Fibroblast of gingiva (primary cell): Measurements from ENCODE around the gene EFNA3.
A peak's percentile ranks its signal among the peaks of the same experiment; 100 is the strongest.

Source experiments
- DNase-seq: peaks from one replicate; pipeline ENCODE4 v3.0.0-alpha.2; 2011; ENCODE audit warnings: low read depth

Gene EFNA3

DNA sequence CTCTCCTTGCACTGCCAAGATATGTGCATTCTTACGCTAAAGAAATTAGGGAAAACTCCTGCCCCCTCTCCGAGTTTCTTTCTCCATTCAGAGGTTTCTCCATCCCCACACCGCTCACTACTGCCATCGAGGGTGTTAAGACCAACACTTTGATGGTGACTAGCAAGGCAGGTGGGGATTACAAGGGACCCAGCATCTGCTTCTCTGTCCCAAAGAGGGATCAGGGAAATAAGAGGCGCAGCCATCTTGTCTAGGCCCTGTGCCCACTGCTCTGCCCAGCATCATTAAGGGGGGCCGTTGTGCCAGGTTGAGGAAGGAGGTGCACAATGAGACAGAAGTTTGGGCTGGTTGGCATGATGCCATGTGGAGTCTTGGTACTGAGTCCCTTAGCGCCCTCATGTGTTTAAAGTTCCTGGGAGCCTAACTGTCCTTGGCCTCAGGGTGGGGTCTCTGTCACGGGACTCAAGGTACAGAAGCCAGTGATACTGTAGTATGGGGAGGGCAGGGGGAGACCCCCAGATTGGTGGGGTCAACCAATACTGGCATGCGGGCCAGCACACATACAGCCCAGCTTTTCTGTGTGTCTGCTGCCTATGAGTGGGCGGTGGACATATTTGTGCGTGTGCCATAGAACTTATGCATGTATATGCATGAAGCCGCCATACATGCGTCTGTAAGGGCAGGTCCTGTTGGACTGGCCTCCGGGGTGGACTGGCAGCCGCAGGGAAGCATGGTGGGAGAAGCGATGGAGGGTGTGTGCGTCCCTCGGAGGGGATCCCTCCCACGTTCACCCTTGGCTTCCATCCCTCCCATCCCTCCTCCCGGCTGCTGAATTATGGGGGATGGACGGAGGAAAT is 5.5 kb downstream of the EFNA3 start:
- peak; percentile 24 for DNase-seq

DNA sequence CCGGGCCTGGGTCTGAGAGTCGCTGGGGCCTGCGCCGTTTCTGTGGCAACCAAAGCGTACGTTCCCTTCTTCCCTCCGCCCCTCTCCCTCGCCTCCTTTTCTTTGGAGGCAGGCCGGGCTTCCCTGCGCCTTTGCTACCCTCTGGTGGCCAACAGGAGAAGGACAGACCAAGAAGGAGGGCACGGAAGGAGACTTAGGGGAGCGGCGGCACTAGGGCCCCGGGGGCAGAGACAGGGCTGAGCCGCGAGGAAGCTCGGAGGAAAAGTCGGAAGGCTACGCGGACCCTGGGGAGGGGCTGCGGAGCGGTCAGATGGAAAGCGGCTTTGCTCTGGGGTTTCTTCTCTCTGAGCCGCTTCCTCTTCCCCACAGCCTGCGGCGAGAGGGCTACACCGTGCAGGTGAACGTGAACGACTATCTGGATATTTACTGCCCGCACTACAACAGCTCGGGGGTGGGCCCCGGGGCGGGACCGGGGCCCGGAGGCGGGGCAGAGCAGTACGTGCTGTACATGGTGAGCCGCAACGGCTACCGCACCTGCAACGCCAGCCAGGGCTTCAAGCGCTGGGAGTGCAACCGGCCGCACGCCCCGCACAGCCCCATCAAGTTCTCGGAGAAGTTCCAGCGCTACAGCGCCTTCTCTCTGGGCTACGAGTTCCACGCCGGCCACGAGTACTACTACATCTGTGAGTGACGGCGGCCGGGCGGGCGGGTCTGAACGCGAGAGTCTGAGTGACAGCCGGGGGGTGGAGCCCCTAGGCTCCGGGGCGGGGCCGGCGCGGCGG is 6.3 kb downstream of the EFNA3 start:
- peak; percentile 88 for DNase-seq

DNA sequence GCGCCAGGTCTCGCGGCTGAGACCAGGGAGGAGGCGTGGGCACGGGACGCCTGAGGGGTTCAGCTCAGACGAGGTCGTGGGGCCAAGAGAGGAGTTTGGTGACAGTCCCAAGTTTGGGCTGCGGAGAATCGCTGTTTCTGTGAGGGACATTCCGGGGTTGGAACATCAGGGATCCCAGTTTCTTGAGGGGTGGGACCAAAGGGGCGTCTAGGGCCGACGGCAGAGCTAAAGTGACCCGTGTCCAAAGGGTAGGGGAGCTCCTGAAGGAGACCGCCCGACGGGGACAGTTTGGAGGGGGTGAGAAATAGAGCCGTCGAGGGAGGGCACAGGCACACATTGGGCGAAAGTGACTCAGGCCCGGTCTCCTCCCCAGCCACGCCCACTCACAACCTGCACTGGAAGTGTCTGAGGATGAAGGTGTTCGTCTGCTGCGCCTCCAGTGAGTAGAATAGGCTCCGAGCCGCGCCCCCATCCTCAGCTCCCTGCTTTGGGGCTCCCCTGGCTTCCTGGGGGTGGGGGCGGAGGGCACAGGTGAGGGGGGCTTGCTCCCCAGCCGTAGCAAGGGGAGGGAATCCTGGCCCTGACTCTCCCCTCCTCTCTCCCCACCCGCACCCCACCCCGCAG is 7.0 kb downstream of the EFNA3 start:
- DNase-seq = no peak

DNA sequence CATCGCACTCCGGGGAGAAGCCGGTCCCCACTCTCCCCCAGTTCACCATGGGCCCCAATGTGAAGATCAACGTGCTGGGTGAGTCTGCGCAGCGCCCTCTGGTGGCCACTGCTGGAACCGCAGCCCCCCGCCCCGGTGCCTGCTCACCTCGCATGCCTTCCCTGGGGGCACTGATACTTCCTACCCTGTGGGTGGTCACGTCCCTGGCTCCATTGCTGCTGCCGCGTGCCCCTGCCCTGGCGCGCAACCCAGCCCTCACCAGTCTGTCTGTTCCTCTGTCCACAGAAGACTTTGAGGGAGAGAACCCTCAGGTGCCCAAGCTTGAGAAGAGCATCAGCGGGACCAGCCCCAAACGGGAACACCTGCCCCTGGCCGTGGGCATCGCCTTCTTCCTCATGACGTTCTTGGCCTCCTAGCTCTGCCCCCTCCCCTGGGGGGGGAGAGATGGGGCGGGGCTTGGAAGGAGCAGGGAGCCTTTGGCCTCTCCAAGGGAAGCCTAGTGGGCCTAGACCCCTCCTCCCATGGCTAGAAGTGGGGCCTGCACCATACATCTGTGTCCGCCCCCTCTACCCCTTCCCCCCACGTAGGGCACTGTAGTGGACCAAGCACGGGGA is 7.6 kb downstream of the EFNA3 start:
- DNase-seq = no peak

DNA sequence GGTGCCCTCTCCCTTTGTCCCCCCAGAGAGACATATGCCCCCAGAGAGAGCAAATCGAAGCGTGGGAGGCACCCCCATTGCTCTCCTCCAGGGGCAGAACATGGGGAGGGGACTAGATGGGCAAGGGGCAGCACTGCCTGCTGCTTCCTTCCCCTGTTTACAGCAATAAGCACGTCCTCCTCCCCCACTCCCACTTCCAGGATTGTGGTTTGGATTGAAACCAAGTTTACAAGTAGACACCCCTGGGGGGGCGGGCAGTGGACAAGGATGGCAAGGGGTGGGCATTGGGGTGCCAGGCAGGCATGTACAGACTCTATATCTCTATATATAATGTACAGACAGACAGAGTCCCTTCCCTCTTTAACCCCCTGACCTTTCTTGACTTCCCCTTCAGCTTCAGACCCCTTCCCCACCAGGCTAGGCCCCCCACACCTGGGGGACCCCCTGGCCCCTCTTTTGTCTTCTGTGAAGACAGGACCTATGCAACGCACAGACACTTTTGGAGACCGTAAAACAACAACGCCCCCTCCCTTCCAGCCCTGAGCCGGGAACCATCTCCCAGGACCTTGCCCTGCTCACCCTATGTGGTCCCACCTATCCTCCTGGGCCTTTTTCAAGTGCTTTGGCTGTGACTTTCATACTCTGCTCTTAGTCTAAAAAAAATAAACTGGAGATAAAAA is 8.4 kb downstream of the EFNA3 start:
- DNase-seq = no peak

DNA sequence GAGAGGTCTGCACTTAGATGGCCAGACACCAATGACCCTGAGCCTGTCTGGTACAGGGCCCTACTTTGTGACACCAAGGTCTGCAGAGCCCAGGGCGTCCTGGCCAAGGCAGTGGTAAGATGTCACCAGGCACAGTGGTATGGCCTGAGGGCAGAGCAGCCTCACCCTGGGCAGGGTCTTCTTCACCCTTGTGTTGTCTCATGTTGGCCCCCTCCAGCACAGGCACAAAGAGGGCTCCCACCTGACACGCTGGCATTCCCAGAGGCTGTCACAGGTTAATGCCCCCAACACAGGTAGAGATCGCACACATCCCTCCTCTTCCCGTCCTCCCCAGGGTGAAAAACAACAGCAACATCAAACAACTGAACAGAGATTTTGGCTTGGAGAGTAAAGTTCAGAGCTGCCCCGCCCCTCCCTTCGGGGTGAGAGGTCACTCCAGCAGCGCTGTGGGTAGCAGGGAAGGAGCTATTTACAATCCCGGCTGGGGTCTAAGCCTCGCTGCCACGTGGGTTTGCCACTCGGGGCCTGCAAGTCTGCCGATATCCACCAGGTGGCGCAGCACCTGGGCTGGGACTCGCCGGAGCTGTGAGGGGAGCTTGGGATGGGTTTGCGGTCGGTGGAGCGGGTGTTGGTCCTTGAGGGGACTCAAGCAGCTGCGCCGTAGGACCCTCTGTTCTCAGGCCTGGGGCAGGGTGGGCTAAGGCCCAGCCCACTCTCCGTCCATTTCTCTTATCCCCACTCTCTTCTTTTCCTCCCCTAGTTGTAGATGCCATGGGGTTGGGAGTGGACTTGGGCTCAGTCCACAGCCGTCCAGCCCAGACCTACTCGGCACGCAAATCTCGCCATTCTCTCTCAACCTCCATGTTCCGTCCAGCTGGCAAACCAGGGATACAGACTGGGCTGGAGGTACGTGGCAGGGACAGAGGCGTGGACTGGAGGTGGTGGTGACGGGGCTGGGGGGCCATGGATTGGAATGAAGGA is 12.7 kb downstream of the EFNA3 start:
- peak; percentile 35 for DNase-seq

DNA sequence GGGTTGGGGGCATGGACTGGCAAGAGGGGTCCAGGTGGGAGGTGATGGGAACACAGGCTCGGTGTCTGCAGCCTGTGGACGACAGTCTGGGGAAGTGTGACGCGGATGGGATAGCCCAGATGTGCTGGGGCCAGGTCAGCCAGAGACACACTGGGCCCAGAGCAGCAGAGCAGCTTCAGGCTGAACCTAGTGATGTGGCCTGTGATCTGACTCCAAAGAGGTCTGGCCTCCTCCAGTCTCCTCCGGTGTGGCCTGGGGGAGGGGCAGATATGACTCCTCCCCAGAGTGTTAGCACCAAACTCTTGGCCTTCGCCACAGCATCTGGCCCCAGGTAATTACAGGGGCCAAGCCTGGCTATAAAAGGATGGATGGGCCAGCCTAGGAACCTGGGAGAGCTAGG is 13.5 kb downstream of the EFNA3 start:
- no peak for DNase-seq

DNA sequence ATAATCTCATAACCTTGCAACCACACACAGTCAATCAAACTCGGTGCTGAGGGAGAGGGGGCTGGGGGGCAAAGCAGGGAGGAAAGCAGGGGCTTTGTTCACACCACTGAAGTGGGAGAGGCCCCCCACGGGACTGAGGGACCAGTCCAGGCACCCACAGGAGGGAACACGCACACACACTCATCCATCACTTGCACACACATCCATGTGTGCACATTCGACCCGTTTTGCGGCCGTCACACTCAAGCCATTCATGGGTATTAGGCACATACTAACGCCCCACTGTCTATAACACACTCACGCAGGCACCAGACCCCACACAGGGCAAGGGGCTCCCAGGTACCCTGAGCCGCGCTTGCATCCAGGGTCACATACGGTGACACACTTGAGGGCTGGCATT is 14.0 kb downstream of the EFNA3 start:
- DNase-seq = no peak

DNA sequence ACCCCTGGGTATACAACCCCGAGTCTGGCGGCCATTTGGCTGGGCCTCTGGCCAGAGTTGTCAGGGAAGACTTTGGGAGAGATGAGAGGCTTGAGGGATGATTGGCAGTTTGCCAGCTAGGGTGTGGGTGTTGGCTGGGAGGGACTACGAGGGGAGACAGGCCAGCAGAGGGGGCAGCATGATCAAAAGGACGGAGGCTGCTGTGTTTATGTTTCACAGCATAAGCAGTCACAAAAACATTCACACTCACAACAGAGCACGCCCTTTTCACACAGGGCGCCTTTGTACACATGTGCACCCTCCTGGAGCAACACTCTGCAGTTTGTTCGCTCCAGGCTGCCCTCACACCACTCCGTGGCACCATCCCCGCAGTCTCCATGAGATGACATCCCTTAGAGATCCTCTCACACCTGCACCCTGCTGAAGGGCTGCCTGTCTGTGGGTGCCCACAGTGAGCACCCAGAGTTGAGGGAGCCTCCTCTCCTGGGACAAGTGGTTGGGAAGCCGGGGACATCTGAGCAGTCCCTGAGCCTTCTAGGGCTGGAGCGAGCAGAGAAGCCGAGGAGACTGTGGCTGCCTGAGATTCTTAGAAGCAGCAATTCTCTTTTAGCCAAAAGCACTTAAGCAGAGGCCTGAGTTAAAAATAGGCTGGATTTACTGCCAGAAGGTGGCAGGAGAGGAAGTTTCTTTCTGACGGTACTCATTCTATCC is 15.4 kb downstream of the EFNA3 start:
- DNase-seq = no peak

DNA sequence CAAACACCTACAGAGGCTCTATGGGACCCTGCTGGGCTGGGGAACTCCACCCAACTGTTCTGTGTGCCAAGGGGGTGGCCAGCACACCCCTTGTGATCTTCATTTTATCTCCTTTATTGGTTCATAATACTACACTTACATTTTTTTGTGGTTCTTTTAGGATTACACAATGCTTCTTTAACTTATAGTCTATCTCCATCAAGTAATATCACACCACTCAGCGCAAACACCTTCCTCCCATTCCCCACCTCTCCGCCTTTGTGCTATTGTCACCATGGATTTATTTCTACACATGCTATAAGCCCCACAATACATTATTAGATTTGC is 15.9 kb downstream of the EFNA3 start:
- no peak for DNase-seq

DNA sequence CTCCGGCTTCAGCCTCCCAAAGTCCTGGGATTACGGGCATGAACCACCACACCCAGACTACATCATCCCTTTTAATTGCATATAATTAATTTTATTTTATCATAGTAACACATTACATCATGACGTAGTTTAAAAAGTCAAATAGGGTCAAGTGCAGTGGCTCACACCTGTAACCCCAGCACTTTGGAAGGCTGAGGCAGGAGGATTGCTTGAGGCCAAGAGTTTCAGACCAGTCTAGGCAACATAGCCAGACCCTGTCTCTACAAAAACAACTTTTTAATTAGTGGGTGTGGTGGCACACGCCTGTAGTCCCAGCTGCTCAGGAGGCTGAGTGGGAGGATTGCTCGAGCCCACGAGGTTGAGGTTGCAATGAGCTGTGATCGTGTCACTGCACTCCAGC is 20.7 kb downstream of the EFNA3 start:
- no peak for DNase-seq

DNA sequence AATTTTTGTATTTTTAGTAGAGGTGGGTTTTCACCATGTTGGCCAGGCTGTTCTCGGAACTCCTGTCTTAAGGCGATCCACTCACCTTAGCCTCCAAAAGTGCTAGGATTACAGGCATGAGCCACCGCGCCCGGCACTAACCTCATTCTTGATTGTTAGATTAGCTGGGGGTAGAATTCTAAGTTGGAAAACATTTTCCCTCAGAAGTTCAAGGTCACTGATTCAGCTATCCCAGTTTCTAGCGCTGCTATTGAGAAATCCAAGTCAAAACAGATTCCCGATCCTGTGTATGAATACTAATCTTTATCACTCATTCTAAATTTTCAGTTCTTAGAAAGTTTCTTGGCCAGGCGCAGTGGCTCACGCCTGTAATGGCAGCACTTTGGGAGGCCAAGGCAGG is 24.7 kb downstream of the EFNA3 start:
- DNase-seq = no peak

DNA sequence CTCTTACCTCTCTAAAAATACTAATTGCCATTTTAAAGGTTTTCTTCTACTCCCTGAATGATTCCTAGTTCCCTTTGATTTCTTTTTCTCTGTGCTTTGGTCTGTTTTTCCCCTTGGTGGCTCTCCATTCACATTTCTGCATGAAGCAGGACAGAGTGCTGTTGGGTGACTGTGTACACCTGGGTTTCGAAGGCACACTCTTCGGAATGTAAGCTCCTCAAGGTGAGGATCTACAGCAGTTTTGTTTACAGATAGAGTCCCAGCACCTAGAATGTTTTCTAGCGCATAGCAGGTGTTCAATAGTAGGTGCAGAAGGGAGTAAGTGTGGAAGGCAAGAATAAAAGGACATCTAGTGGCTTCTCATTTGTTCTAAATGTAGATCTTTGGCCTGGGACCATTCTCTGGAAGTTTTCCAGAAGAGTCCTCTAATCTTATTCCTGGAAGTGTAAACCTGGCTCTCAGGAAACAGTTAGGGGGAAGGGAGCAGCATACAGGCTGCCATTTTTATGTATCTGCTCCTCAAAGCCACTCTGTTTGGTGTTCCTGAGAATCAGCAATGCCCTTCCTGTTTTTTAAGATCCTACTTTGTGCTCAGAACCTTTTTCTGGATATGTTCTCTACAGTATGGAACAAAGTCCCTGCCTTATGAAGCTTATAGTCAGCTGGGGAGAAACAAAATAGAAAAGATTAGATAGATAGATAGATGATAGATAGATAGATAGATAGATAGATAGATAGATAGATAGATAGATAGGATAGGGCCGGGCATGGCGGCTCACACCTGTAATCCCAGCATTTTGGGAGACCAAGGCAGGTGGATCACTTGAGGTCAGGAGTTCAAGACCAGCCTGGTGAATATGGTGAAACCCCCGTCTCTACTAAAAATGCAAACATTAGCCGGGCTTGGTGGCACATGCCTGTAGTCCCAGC is 26.2 kb downstream of the EFNA3 start:
- DNase-seq = no peak

DNA sequence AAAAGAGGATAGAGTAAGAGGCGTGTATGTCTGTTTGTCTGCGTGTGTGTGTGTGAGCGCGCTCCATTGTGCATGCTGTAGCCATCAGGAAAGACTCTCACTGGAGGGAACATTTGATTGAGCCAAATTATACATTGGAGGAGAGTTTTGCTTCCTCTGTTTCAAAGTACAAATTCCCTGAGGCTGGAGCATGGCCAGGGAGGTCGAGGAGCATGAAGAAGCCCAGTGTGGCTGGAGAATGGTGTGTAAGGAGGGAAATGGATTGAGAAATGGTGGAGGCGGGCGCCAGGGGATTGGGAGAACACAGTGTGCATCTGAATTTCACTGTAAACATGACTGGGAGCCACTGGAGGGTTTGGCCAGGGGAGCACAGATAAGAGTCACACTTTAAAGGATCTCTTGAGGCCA is 27.0 kb downstream of the EFNA3 start:
- peak; percentile 16 for DNase-seq

DNA sequence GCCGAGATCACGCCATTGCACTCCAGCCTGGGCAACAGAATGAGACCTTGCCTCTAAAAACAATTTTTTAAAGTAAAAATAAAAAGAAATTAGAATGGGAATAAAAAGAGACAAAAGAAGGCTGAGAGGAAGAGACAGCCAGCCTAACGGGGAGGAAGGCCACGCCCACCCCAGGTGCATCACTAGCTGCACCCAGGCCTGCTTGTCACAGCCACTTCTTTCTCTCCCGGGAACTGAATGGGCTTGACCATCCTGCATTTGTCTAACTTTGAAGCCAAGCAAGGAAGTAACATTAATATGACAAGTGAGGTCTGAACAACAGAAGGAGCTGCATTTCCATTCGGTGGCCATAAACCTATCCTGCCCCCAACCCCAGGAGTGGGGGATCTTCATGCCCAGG is 28.2 kb downstream of the EFNA3 start:
- no peak for DNase-seq

DNA sequence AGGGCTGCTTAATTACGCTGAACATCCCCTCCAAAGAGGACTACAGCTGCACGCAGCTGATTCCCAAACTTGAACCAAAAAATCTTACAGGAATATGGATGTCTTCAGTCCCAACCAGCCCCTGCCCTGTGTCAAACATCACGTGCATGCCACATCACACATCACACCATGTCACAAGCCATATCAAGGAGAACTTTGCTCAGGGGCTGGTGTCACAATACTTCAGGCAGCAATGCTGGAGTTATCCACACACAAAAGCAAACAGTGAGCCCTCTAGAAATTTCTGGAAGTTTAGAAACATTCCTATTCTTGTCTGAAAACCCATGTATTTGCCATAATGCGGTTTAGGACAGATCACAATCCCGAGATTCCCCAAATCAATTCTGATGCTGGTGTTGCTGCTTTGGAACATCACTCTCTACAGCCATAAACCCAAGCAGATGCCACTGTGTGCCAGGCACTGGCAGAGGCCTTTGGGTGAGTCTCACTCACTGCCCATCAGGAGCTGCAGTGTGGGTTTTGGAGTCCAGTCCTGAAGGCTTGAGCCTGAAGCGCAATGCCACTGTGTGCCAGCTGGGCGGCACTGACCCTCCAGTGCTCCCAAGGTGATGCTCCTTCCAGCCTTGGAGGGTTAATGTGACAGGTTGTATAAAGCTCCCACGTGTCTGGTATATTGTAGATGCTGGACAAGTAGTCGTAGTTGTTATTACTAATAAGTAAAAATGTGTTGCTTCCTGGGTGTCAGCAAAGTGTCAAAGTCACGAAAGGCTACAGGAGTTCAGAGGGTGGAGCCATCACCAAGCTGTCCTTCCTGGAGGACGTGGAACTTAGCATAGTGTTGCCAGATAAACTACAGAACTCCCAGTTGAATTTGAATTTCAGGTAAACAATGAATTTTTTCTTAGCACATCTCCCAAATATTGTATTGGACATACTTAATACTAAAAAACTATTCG is 28.9 kb downstream of the EFNA3 start:
- no peak for DNase-seq

DNA sequence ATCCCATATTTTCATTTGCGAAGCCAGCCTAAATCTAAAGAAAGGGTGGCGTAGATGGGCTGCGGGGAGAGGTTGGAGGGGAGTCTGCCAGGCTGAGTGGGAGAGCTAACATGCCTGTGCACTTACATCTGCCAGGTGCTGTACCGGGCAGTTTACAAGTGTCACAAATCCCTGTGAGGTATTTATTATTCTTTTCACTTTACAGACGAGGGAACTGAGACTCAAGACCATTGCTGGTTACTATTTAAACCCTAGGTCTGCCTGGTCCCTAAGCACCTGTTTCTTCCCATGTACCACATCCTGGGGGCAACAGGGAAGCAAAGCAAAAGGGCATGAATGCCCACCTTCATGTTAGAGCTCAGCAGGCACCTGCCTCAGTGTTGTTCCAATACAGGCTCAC is 29.7 kb downstream of the EFNA3 start:
- DNase-seq = no peak

DNA sequence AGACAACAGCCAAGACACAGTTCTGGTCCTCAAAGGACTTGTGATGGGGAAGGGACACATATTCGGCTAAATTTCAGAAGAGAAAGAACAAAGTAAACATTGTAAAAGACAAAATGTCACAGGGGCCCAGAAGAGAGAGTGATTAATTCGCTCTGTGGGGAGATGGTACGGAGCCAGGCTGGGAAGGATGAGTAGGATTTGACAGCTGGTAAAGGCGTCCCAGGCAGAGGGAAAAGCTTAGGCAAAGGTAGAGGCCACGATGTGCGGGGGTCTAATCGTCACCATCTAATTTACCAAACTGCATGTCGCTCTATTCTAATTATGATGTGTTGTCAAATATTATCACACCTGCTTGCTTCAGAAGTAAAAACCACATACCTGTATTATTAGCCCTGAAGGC is 31.7 kb downstream of the EFNA3 start:
- no peak for DNase-seq
